K562 (cell line): ENCODE measurements around the gene CALY. TPM values are rescaled to one million over a fixed set of nuclear protein-coding genes. Genes with fewer than 3 reads are reported as not detected.

Experiments
- ATAC-seq: fragments of 200-7000 bp; cut with Tn5 transposase; 3 replicates; pipeline ENCODE4 v1.9.1; 2020; ENCODE audit warnings: moderate library complexity
- BruUV-seq: library from RNA; stranded (reverse); fragments of 400-500 nt; replicated peaks from 2 replicates; lab custom pipeline; 2021; lab: Mats Ljungman, UMichigan
- CTCF ChIA-PET: fragments of 300-600 bp; formaldehyde crosslinking; extraction: SDS; loops from one replicate; lab custom pipeline; 2021; ENCODE audit warnings: low intra/inter-chr PET ratio; lab: Yijun Ruan, JAX
- POLR2A ChIA-PET: fragments of 300-600, 350-650 bp; sonication (Branson Sonifier 250); formaldehyde crosslinking; extraction: SDS; loops from one replicate; lab custom pipeline; 2021; ENCODE audit warnings: antibody characterized with exemption, inconsistent platforms; lab: Yijun Ruan, JAX
- DNase-seq, 4 experiments: peaks; one replicate each; pipeline versions ENCODE4 v3.0.0 to v3.0.0-alpha.2; 2011 to 2018; ENCODE audit warnings: low spot score in 3 of 4, mixed read lengths in 3 of 4; ENCODE audit errors: extremely low read depth in 1 of 4
- FAIRE-seq: peaks from 2 replicates; lab custom pipeline; 2011; peaks lifted over from hg19 to GRCh38; lab: Jason Lieb, UNC
- H2AFZ ChIP-seq: 2 replicates; pipeline ENCODE4 v1.6.0; 2011; ENCODE audit warnings: low read depth, low read length, control low read depth, inconsistent platforms
- H3K27ac ChIP-seq: fragments of 200-600 bp; 3 replicates; pipeline ENCODE4 v1.8.0; 2011; ENCODE audit warnings: low read depth, mild to moderate bottlenecking, control low read depth, inconsistent platforms, low read length, moderate library complexity, mixed read lengths; ENCODE audit errors: extremely low read depth
- H3K27me3 ChIP-seq, 2 experiments: fragments of 300-600 bp in 1 of 2; 2 replicates in 1 of 2; 3 replicates in 1 of 2; pipeline versions ENCODE4 v1.6.0 to v1.8.0; 2011; ENCODE audit warnings: inconsistent platforms in 2 of 2, low read length in 2 of 2, mild to moderate bottlenecking in 1 of 2, mixed read lengths in 1 of 2, moderate library complexity in 1 of 2; ENCODE audit not compliant: control insufficient read depth in 2 of 2, insufficient read depth in 2 of 2
- H3K36me3 ChIP-seq: fragments of 300-600 bp; 3 replicates; pipeline ENCODE4 v1.8.0; 2011; ENCODE audit warnings: mild to moderate bottlenecking, low read length, inconsistent platforms; ENCODE audit not compliant: control insufficient read depth, insufficient read depth
- H3K4me1 ChIP-seq, 2 experiments: fragments of 200-600 bp in 1 of 2; replicated peaks in 1 of 2; 2 replicates in 1 of 2; 3 replicates in 1 of 2; pipeline versions ENCODE4 v1.5.1 to v1.8.0; 2011; ENCODE audit warnings: inconsistent platforms in 2 of 2, low read length in 2 of 2, mild to moderate bottlenecking in 1 of 2, mixed read lengths in 1 of 2, moderate library complexity in 1 of 2; ENCODE audit not compliant: control insufficient read depth in 2 of 2, insufficient read depth in 2 of 2
- H3K4me2 ChIP-seq: 2 replicates; pipeline ENCODE4 v1.6.1; 2011; ENCODE audit warnings: low read length, control low read depth, inconsistent platforms, mixed read lengths; ENCODE audit not compliant: insufficient read depth
- H3K4me3 ChIP-seq: fragments of 200-600 bp; sonication (generic), shearing (Covaris generic); 2 replicates; pipeline ENCODE4 v1.5.1; 2016; ENCODE audit warnings: control low read depth, inconsistent platforms
- H3K79me2 ChIP-seq: fragments of 200-600 bp; 3 replicates; pipeline ENCODE4 v1.8.0; 2011; ENCODE audit warnings: low read length, inconsistent platforms; ENCODE audit not compliant: control insufficient read depth, insufficient read depth
- H3K9ac ChIP-seq, 2 experiments: 2 replicates each; pipeline versions ENCODE4 v1.6.0 to v1.6.1; 2011; ENCODE audit warnings: low read depth in 2 of 2, low read length in 2 of 2, control low read depth in 1 of 2, inconsistent platforms in 1 of 2, mild to moderate bottlenecking in 1 of 2, mixed read lengths in 1 of 2; ENCODE audit not compliant: insufficient read depth in 1 of 2
- H3K9me1 ChIP-seq: one replicate; pipeline ENCODE4 v1.6.0; 2011; ENCODE audit warnings: inconsistent platforms, mild to moderate bottlenecking, low read length, moderate library complexity; ENCODE audit not compliant: control insufficient read depth, insufficient read depth
- H3K9me3 ChIP-seq: replicated peaks from 2 replicates; pipeline ENCODE4 v1.5.1; 2011; ENCODE audit warnings: low read depth, low read length, inconsistent platforms; ENCODE audit not compliant: control insufficient read depth, insufficient read depth
- H4K20me1 ChIP-seq: replicated peaks from 2 replicates; pipeline ENCODE4 v1.6.1; 2011; ENCODE audit warnings: low read length, inconsistent platforms, mixed read lengths; ENCODE audit not compliant: control insufficient read depth, insufficient read depth
- CREM ChIP-seq: IDR thresholded peaks from 2 replicates; pipeline ENCODE4 v1.6.1; 2014; ENCODE audit warnings: antibody characterized with exemption, low read depth
- ESRRA ChIP-seq: fragments of 450-650 bp; IDR thresholded peaks from 2 replicates; pipeline ENCODE4 v1.6.1; 2014; ENCODE audit warnings: low read depth, mild to moderate bottlenecking, moderate library complexity, borderline replicate concordance
- WGBS: fragments of 100-300 bp; shearing (Covaris generic); methylation state at CpG from one replicate; pipeline ENCODE4 v1.1.6; 2016; ENCODE audit warnings: low coverage, mixed read lengths; ENCODE audit not compliant: insufficient coverage; ENCODE audit errors: missing lambda C conversion rate; 5-methylcytosine and 5-hydroxymethylcytosine counted together
- in situ Hi-C: fragments of 300-500 bp; cut with MboI; formaldehyde crosslinking; loops from 4 replicates; pipeline ENCODE4 v1.15.0; 2018; ENCODE audit warnings: inconsistent platforms, mixed read lengths
- intact Hi-C: fragments of 100-400 bp; cut with micrococcal nuclease; formaldehyde crosslinking; loops from 2 replicates; pipeline ENCODE4 v1.14.2; 2022
- polyA plus RNA-seq, 8 experiments: library from polyadenylated mRNA; depleted of rRNA in 4 of 8; stranded (reverse) in 5 of 8; unstranded in 3 of 8; fragments of >200 nt; fragmentation: Nextera tagmentation in 2 of 8; fragmentation: Illumina TruSeq in 1 of 8; extraction: Ambion mirVana in 2 of 8; extraction: Trizol in 1 of 8; gene quantifications; 2 replicates each; pipeline versions ENCODE4 v1.2.1 to v1.2.3, GENCODE V29; 2011 to 2014; ENCODE audit warnings: inconsistent platforms in 1 of 8, missing spikeins in 1 of 8
- total RNA-seq, 7 experiments: library from RNA; depleted of rRNA in 6 of 7; stranded (reverse); fragments of >200 nt in 6 of 7; fragmentation: Illumina TruSeq in 2 of 7; extraction: Trizol in 2 of 7; gene quantifications; 2 replicates each; pipeline versions ENCODE4 v1.2.1 to v1.2.3, GENCODE V29; 2011 to 2021; ENCODE audit warnings: low replicate concordance in 1 of 7
- TF ChIP-seq, protein P1 (sequence below): sonication (generic); formaldehyde crosslinking; IDR thresholded peaks from 2 replicates; pipeline ENCODE4 v1.8.0; 2023; ENCODE audit warnings: mild to moderate bottlenecking, missing genetic modification reagents
- TF ChIP-seq, protein P2 (sequence below): sonication (generic); formaldehyde crosslinking; IDR thresholded peaks from 2 replicates; pipeline ENCODE4 v1.8.0; 2022; ENCODE audit warnings: mild to moderate bottlenecking, missing genetic modification reagents

The CALY gene
- total and polyA plus RNA-seq, 9 of the 15 experiments (the other 6 are each of a cell fraction or from before 2014, with no cell fraction given) = not detected

DNA sequence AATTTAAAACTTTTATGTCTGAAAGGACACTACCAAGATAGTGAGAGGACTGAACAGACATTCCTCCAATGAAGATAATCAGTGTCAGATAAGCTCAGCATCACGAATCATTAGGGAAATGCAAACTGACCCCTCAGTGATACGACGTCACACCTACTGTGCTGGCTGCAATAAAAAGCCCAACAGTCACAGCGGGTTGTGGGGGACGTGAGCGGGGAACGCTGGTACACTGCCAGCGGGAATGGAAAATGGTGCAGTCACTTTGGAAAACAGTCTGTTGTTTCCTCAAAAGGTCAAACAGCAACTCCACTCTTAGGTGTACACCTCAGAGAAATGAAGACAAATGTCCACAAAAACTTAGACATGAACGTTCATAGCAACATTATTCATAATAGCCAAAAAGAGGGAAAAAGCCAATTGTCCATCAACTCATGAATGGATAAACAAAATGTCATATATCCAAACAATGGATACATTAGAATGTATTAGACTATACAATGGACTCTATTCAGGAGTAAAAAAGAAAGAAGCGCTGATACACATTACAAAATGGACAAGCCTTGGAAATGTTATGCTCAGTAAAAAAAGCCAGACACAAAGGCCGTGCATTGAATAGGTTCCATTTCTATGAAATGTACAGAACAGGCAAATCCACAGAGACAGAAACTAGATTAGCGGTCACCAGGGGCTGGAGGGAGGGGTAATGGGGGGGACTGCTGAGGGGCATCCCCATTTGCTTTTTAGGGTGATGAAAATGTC is 38.8 kb upstream of the CALY start:
- H3K27me3 ChIP-seq = no peaks in the 10 kb centered on the region
- H3K9me1 ChIP-seq = no peaks in the 10 kb centered on the region
- H3K27ac ChIP-seq = no peak overlapping the region
- POLR2A ChIA-PET = interaction anchor here (1.1 kb wide), 1 partner anchor 14 kb away, joined by 3 read pairs; no protein-coding TSS in a partner anchor
- CTCF ChIA-PET = no interaction called here
- no peak overlapping the region for H3K4me3 ChIP-seq
- WGBS = 33% methylated on average over 11 of the region's 12 CpGs
- TF ChIP-seq CREM = 0 out of 2 replicates have a peak, but pooled peaks have one; percentile 30
- no peak for TF ChIP-seq ESRRA
- TF ChIP-seq, protein P1, sequence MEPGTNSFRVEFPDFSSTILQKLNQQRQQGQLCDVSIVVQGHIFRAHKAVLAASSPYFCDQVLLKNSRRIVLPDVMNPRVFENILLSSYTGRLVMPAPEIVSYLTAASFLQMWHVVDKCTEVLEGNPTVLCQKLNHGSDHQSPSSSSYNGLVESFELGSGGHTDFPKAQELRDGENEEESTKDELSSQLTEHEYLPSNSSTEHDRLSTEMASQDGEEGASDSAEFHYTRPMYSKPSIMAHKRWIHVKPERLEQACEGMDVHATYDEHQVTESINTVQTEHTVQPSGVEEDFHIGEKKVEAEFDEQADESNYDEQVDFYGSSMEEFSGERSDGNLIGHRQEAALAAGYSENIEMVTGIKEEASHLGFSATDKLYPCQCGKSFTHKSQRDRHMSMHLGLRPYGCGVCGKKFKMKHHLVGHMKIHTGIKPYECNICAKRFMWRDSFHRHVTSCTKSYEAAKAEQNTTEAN (CRISPR knock-in tag) = no peak
- TF ChIP-seq, protein P2, sequence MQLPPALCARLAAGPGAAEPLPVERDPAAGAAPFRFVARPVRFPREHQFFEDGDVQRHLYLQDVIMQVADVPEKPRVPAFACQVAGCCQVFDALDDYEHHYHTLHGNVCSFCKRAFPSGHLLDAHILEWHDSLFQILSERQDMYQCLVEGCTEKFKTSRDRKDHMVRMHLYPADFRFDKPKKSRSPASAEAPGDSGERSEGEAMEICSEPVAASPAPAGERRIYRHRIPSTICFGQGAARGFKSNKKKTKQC = no peak
- TF ChIP-seq, all 486 proteins: peak for 1
- peaks cover 7 to 45% of the 10 kb centered on the region in 2 experiments; a peak in 3 of 5 replicates for H3K4me1 ChIP-seq
- no peaks in the 10 kb centered on the region for H4K20me1 ChIP-seq
- peak overlapping the region; percentile 48 for H2AFZ ChIP-seq
- H3K36me3 ChIP-seq = peaks cover 8% of the 10 kb centered on the region; the same call in 1 of the 3 replicates
- H3K9me3 ChIP-seq = no peaks in the 10 kb centered on the region
- in situ Hi-C loops (no loop called here), intact Hi-C loops (no loop called here)
- ATAC-seq (no peak), FAIRE-seq (no peak), DNase-seq (no peak)
- BruUV-seq = no TSS peak
- no peak overlapping the region; the same call in 1 of the 2 replicates for H3K4me2 ChIP-seq
- peaks cover 9% of the 10 kb centered on the region for H3K79me2 ChIP-seq
- no peak overlapping the region for H3K9ac ChIP-seq
